Measurements from ENCODE around the gene LIF.

- TF ChIP-seq EZH2 (IDR thresholded peaks at IDR 0.05; ENCODE audit: insufficient read depth, poor library complexity, severe bottlenecking) (no peak), EZH2phosphoT487 (IDR thresholded peaks at IDR 0.05; ENCODE audit: insufficient read depth, low read depth) (no peak)
Observed at GRCh38 chr22:30195245-30196140, 51.1 kb downstream of the LIF start.

Measured in GM23248 (cell line).